GM21360 (cell line): ENCODE measurements around the gene SYDE1.

Experiments
- ATAC-seq: cut with Tn5 transposase; IDR thresholded peaks from one replicate; pipeline ENCODE4 v1.9.1; 2021; ENCODE audit warnings: mild to moderate bottlenecking, moderate library complexity; ENCODE audit not compliant: unreplicated experiment

Gene SYDE1

DNA sequence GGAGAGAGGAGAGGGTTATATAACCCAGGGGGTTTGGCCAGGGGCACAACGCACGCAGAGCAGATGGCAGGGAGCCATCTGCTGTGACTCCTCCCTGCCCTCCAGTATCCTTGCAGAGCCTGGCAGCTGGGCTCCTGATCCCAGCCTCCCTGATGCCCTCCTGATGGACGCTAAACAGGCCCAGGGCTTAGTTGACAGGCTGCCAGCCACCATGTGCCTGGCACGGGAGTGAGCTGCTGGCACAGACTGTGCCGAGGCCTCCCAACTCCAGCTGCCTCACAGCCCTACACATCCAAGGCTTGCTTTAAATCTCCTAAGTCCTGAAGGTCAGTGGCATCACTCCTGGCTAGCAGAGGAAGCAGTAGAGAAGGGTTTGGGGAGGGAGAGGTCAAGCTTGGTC lies 16.7 kb downstream of the SYDE1 start:
- no peak for ATAC-seq

GRCh38 chr19:15124572-15125231 lies 17.5 kb downstream of the SYDE1 start:
- ATAC-seq = peak; percentile 3

- peak; percentile 75 for ATAC-seq
Measured at GRCh38 chr19:15125232-15126067, 18.2 kb downstream of the SYDE1 start.

- no peak for ATAC-seq
Measured at GRCh38 chr19:15126131-15126910, 19.1 kb downstream of the SYDE1 start.

DNA sequence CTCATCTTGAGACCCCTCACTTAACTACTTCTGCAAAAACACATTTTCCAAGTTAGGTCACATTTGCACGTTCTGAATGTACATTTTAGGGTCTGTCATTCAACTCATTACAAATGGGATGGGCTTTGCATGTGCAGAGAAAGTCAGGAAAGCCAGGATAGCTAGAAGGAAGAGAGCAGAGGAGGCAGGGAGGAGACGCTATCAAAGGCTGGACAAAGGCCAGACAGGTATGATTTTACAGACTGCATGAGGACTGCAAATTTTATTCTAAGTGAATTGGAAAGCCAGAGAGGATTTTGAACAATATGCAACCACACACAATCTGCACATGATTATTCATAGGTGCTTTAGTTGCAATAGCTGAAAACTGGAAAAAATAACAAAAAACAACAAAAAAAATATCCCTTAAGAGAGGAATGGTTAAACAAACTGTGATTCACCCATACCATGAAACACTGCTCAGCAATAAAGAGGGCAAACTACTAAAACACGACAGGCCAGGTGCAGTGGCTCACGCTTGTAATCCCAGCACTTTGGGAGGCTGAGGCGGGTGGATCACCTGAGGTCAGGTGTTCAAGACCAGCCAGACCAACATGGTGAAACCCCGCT lies 21.1 kb downstream of the SYDE1 start:
- ATAC-seq = no peak

GRCh38 chr19:15129856-15130585 lies 22.8 kb downstream of the SYDE1 start:
- no peak for ATAC-seq

- ATAC-seq = no peak
Measured at GRCh38 chr19:15136234-15136954, 29.2 kb downstream of the SYDE1 start.

DNA sequence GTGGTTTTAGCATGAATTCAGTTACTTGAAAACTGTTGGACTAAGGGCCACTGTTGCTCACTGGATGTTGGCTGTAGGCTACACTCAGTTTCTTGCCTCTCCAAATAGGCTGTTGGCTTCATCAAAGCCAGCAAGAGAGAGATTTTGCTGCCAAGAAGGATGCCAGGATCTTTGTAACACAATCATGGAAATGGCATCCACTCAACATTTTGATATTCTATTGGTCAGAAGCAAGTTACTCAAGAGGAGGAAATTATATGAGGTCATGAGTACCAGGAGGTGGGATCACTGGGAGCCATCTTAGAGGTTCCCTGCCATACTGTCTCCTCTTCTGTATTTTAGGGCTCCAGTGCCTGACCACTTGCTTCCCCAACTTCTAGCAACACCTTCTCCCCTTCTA lies 30.6 kb downstream of the SYDE1 start:
- no peak for ATAC-seq

DNA sequence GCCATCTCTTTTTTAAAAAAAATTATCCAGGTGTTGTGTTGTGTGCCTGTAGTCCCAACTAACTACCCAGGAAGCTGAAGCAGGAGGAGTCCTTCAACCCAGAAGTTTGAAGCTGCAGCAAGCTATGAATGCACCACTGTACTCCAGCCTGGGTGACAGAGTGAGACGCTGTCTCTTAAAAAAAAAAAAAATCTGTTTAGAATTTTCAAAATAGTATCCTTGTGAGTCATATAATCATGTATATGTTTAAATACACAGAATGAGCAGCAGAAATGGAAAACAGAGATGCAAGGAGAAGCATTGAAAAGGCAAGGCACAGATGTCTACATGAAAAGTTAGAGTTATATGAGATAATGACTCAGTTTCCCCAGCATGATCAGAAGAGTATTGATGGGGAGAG lies 31.2 kb downstream of the SYDE1 start:
- ATAC-seq = no peak

- no peak for ATAC-seq
Measured at GRCh38 chr19:15141143-15141542, 33.9 kb downstream of the SYDE1 start.

GRCh38 chr19:15142313-15142712 lies 35.1 kb downstream of the SYDE1 start:
- no peak for ATAC-seq

DNA sequence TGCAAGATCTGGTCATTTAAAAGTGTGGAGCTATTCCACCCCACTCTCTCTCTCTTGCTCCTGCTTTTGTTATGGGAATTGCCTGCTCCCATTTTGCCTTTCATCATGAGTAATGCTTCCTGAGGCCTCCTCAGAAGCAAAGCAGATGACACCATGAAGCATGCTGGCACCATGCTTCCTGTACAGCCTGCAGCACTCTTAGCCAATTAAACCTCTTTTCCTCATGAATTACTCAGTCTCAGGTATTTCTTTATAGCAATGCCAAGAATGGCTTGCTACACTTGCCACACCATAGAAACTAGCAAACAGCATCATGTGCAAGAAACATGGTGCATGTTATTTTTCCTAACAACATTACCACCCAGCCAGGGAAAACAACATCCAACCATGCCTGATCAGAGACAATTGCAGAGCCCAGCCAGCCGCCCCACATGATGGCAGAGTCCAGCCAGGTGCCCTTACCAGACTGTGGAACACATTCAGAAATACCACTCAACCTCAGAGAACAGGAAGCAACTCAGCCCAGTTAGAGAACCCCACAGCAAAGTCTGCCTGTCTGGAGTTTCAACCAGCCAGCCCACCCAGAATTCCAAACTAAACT lies 36.9 kb downstream of the SYDE1 start:
- ATAC-seq = no peak

- no peak for ATAC-seq
Measured at GRCh38 chr19:15147090-15147489, 39.9 kb downstream of the SYDE1 start.

- no peak for ATAC-seq
Measured at GRCh38 chr19:15149737-15150136, 42.5 kb downstream of the SYDE1 start.

GRCh38 chr19:15154002-15154612 lies 46.9 kb downstream of the SYDE1 start:
- ATAC-seq = no peak

DNA sequence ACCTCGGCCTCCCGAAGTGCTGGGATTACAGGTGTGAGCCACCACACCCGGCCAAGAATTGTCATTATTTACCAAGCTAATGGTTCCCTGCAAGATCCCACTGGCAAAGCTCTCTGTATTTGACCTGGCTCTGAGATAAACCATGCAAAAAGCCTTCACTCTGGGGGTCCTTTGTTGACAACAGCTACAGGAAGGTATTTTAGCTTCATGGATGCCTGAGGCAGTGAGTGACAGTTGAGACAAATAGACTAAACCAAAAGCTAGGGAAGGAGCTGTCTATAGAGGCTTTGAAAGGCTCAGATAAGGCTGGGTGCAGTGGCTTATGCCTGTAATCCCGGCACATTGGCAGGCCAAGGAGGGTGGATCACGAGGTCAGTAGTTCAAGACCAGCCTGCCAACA lies 48.1 kb downstream of the SYDE1 start:
- no peak for ATAC-seq

- no peak for ATAC-seq
Measured at GRCh38 chr19:15156391-15156790, 49.2 kb downstream of the SYDE1 start.

DNA sequence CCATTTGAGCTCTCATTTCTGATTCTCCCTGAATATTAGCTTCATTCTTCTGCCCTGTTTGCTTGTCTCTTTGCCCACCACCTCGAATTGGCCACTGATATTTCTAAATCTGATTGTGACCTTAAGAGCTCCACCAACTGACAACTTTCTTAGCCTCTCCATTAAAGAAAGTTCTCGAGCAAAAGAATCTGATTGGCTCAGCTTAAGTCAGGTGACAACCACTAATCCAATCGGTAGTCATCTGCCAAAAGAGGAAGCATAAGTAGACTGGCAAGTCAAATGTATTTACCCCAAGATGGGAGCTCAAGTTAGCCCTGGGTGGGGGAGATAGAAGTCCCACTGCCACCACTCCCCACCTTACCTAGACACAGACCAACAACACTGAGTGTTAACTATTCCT lies 52.0 kb downstream of the SYDE1 start:
- ATAC-seq = no peak
